ENCODE results near the gene TRA2A.

The TRA2A gene

GRCh38 chr7:23469150-23469960, 62.4 kb downstream of the TRA2A start:
- DNase-seq: peak in 1 of 2 experiments; percentile 38

GRCh38 chr7:23468526-23469149, 63.1 kb downstream of the TRA2A start:
- DNase-seq: peak in 1 of 2 experiments; percentile 33

GRCh38 chr7:23467806-23468525, 63.8 kb downstream of the TRA2A start:
- DNase-seq: peak in 1 of 2 experiments; percentile 35

GRCh38 chr7:23467291-23467805, 64.4 kb downstream of the TRA2A start:
- no peak for DNase-seq

GRCh38 chr7:23462846-23463245, 68.9 kb downstream of the TRA2A start:
- peak in 1 of 2 experiments; percentile 21 for DNase-seq

- no peak for DNase-seq
Measured at GRCh38 chr7:23458044-23458443, 73.7 kb downstream of the TRA2A start.

- DNase-seq: no peak
Measured at GRCh38 chr7:23456093-23456492, 75.7 kb downstream of the TRA2A start.

- no peak for DNase-seq
Measured at GRCh38 chr7:23454881-23455526, 76.8 kb downstream of the TRA2A start.
